HG03558 (cell line): ENCODE results near the gene FAM171A1.

ENCODE experiments used
- ATAC-seq: cut with Tn5 transposase; IDR thresholded peaks from one replicate; pipeline ENCODE4 v1.9.1; 2021; ENCODE audit warnings: moderate number of reproducible peaks; ENCODE audit not compliant: unreplicated experiment; ENCODE audit errors: extremely low read depth

The FAM171A1 gene

DNA sequence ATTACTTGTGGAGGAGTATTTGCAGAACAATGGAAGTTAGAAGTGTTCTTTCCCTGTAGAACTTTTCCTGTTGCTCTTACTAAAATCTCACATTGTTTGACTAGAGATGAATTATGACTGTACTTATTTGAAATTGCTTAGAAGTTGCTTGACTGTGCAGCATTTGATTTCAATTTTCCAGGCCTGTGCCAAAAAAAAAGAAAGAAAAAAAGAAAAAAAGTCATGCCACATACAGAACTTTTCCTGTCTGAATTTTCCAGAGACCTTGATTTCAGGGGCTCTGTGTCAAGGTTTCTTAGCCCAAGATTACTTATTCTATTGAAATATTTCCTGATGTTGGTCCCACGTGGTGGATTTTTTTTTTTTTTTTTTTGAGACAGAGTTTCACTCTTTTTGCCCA, 3.5 kb upstream of the FAM171A1 start:
- ATAC-seq = no peak

DNA sequence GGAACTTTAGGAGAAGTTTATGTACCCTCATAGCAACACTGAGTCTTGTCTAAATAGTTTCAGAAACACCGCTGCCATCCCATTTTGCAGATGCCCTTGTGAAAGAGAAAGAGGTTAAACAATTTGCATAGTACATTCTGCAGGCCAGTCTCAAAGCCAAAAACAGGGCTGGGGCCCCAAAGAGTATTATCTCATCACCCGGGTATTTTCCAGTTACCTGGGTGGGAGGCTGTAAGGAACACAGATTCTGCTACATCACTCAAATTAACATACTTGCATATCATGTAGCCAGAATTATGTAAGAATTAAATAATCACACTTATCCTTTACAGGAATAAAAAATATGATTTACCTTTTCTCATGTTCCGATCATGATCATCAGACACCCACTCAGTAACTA, 3.1 kb upstream of the FAM171A1 start:
- ATAC-seq = no peak

DNA sequence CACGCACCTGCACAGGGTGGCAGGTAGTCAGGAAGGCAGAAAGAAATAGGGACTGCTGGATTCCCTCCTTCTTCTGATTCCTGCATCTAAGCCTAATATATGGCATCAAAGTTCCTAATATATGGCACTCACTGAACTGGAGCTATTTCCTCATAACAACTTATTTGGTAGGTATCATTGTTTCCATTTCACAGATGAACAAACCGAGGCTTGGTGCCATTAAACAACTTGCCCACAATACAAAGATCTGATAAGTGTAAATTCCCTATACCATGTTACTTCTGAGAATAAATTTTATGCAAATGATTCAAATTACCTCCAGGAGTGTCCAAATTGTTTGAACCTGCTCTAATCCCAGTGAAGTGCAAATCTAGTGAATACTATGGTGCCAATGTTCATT, 2.1 kb upstream of the FAM171A1 start:
- no peak for ATAC-seq

DNA sequence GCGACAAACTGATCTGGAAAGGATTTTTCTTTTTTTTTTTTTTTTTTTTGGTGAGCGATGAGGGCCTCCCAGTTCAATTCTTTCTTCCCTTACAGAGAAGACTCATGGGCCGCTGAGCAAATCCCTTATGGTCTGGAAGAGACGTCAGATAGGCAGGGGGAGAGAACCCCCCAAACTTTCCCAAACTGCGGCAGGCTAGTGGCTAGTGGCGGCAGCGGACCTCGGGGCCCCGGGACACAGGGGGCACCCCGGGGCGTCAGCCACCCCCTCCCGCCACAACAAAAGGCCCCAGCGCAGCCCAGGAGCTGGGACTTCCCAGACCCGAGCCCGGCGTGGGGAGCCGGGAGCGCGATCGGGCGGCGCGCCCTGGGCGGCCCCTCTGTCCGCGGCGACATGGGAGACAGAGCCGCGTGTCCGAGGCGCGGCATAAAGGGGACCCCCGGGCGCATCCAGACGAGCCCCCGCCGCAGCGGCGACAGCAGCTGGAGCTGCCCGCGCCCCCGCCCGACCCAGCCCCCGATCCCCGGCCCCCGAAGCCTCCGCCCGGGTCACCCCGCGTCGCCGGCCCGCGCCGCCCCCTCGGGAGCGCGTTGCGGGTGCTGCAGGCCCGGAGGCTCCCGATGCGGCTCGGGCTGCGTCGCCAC, 755 bp downstream of the FAM171A1 start:
- ATAC-seq = no peak

DNA sequence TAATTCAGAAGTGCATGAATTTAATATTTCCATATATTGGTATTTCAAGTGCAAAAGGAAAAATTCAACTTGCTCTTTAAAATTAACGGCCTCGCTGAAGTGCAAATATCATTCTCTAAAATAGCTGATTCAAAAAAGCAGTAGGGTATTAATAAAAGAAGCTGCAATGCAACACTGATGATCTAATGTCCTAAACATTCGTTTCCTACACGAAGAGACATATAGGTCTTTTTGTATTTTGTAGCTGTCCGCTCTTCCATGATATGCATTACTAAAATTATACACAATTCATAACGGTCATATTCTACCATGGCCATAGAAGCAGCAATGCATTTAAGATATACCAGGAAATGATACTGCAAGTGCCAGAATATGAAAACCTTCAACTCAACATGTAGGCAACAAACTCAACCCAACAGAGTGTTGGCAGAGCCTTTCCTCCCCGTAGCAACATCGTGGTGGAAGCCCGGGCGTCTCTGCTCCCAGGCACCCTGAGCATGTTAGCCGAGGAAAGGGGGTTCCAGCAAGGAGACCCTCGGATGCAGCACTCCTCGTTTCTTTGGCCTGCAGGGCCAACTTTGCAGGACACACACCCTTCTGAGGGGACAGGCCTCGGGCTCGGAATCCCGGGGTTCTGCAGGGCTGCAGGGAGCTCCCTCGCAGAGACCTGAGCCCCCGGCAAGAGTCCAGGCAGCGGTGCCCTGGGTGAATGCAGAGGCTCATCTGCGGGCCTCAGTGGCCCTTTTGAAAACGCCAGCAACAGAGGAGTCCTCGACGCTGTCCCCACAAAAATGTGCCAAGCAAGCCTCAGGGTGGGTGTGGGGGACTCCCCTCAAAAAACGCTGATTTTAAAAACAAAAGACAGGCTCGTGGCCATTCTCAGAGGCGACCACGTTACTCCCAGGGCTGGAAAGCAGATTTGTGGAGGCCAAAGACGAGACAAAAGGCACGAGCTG, 1.6 kb downstream of the FAM171A1 start:
- ATAC-seq = no peak

DNA sequence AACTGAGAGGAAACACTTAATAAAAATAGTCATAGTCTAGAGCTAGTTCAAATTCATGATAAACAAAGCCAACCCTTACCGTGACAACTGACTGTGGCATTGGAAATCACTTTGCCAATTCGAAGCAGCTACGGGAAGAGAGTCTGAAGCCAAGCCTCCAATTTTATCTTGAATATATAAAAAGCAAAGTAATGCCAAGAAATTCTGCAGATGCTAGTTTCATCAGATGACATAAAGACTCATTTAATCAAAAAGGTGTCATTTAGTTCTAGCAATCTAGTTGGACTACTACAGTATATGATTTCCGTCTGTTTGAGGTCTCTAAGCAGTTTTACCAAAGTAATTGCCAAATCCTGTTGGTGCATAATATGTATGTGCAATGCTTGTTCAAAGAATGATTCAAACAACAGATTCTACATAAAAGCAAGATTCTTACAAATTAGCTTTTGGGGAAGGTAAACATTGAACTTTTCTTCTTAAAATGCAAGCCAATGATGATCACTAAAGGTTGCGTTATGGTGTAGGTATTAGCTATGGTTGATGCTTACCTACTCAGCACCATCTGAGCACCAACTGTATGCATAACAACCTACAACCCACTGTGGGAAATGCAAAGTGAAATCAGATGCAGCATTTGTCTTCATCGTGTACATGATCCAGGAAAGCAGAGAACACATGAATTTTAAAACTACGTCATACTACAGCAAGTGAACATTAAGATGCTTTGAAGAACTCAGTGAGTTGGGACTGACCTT, 2.8 kb downstream of the FAM171A1 start:
- no peak for ATAC-seq

DNA sequence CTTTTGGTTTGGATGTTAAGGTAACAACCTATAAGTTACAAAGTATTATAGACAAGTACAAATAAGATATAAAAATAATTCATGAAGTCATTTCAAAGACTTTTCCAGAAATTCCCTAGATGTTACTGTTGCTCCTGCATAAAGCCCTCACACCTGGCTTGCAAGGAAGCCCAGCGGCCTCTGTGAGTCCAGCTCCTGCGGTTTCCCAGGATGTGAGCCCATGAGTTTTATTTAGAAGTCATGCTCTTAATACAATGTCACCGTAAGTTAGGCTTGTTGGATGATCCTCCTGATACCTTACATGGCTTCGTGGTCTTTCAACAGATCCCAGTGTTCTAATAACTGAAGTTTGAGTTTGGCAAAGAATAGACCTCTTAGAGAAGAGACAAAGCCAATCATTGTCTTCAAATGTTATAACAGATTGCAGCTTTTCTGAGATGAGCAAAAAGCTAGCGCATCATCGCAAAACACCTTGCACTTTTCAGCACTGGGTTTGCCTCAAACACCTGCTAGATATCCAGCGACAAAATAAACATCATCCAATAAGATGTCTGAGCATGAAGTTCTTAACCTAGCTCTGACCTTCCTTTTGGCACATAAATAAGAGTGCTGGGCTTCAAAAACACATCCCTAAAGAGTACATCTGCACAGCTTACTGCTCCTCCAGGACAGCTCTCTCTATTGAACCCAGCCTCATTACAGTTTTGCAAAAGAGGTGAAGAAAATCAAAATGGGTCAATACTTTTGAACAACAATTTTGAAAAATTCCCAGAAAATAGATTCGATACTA, 3.6 kb downstream of the FAM171A1 start:
- ATAC-seq = no peak

DNA sequence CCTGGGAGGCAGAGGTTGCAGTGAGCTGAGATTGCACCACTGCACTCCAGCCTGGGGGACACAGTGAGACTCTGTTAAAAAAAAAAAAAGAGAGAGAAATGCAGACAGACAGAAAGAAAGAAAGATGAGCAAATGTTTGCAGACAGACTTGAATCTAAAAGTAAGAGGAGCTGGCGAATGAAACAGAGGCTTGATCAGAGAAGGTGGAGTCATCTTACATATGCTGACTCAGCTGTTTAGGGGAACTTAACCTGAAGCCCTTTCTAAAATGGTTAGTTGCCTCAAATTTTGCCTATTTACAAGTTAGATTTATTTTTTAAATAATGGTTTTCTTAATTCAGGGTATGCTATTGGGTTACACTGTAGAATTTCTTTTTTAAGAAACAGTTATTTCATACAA, 5.4 kb downstream of the FAM171A1 start:
- ATAC-seq = no peak

DNA sequence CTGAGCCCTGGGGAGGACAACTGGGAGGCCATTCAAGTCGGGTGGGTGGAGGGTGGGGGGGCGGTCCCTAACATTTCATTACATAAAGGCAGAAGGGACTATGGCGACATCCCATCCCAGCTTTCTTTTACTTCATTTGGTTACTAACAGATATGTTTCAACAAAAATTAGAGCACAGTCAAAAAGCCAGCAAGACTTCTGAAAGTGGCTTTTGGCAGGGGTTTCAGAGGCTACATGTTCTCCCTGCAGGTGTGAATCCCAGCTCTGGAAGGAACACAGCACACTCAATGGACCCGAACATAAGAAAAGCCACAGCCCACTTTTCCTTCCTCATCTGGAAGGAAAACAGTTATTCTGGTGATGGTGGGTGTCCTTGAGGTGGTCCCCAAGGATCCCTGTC, 7.1 kb downstream of the FAM171A1 start:
- ATAC-seq = no peak

DNA sequence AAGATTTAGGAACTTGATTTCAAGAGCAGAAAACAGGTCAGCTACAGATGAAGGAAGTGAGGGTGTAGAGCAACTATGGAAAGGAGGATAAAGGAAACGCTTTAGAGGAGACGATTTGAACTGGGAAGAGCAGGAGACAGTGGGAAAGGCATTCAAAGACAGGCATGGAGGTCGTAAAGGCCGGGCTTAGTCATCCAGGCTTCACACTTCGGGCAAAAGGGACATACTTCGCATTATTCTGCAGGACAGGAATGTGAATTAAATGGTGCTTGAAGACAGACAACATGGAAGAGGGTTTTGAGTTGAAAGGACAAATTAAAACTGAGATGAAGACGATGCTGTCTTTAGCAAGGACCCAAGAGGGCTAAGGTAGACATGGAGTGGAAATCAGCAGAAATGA, 8.1 kb downstream of the FAM171A1 start:
- ATAC-seq = no peak

DNA sequence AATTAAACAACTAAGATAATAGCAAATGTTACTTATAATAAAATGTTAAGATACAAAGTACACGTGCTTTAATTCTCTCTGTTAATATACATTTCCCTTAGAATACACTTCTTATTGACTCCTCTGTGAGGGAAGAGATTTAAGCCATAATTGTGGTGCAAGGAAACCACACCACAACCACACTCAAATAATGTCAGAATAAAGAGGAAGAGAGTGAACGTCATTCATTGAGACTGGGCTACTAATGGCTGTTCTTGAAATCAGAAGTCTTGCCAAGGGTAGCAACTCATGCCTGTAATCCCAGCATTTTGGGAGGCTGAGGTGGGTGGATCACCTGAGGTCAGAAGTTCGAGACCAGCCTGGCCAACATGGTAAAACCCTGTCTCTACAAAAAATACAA, 10.0 kb downstream of the FAM171A1 start:
- ATAC-seq = no peak

DNA sequence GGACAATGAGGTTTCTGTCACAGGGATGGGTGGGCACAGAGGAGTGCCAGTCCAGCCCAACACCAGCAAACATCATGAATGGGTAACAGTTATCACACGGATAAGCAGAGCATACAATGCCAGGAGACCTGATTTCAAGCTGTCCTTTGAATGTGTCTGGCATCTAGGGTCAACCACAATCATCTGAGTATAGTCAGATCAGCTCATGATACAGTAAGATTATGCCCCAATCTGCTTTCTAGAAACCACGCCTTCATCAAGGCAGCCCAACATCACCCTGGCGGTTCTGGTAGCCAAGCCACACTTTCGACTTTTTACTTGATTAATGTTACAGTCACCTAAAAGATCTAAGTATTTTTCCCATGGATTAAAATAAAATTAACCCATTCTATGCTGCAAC, 10.5 kb downstream of the FAM171A1 start:
- ATAC-seq = no peak

DNA sequence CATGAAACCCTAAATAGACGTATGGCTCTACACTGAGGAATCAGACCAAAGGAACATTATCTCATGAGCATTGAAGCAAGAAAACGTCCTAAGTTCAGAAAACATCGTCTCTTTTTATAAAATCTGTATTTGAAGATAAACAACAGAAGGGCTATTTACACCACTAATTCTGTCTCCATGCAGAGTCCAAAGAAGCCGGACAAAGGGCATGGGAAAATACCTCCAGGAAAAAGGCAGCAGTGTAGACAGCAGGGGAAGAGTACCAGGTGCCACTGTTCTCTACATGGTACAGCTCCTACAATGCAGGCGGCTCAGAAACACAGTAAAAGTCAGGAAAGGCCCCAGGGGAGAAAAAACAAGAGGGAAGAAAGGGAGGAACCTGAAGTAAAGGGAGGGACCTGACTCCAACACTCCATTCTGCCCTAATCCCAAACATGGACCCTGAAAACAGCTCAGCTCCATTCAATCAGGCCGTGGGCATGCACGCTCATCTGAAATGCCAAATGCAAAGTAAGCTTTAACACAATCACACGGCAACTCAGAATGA, 17.5 kb downstream of the FAM171A1 start:
- no peak for ATAC-seq

DNA sequence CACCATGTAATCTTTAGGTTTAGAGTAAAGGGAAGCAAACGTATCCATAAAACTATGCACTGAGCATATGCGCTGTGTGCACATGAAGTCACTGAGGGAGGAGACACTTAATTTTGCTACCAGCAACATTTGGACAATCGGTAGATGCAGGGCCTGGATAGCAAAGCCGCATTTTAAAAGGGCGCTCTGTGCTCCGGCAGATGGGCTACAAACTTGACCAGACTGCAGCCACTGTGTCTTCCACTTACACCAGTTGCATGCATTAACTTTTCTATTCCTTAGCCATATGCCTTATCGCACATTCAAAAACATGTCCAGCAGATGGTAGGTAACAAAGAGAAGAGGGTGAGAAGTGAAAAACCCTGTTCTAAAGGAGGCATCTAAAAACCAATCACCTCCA, 18.3 kb downstream of the FAM171A1 start:
- no peak for ATAC-seq

DNA sequence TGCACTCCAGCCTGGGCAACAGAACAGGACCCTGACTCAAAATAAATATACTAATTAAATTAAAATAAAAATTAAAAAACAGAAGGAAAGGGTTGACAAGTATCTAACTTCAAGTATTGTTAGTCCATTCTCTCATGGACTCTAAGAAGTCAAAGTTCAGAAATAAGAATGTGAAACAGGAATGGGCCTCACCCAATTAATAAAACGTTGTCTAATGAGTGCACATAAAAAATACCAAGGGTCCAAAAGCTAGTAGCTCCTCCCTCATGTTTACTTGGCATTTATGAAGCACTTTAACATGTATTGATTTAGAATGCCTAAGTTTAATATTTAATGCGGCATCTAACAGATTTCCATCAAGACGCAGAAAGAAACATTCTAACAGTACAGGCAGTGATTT, 18.9 kb downstream of the FAM171A1 start:
- no peak for ATAC-seq

DNA sequence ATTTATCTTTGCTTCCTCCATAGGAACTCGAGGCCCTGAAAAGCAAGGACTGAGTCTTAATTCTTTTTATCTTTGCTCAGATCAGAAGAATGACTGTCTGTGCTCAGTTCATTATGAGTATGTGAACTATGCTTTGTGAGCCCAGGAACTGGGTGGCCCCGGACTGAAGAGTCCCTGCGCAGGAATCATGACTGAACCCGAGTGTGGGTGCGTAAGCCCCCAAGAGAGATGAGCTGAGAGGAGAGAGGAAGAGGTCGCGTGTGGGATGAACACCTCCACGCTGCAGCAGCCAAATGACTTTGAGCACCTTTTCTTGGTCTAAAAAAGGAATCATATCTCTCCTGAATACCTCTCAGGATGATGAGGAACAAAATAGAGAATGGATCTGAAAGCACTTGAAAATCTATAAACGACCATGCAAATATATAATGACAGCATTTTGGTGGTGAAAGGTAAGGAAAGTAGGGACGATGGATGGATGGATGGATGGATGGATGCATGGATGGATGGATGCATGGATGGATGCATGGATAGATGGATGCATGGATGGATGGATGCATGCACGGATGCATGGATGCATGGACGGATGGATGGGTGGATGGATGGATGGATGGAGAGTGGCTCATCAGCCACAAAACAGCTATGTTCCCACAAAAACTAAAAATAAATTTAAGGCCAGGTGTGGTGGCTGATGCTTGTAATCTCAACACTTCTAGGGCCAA, 19.8 kb downstream of the FAM171A1 start:
- no peak for ATAC-seq

DNA sequence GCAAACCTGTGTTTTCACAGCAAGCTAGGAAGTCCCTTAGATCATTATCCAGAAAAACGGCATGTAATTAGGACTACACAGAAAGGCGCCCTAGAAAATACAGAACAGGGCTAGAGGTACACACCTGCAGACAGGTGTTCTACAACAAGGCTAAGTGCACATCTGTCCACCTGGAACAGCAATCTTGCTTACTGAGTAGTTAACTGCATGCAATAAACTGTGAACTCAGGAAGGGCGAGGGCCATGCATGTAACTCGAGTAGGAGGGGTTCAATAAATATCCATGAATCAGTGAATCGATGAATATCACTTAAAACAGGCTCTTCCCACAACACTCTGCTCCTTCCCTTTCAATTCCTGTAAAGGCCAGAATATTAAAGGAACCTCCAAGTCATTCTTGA, 22.0 kb downstream of the FAM171A1 start:
- no peak for ATAC-seq

DNA sequence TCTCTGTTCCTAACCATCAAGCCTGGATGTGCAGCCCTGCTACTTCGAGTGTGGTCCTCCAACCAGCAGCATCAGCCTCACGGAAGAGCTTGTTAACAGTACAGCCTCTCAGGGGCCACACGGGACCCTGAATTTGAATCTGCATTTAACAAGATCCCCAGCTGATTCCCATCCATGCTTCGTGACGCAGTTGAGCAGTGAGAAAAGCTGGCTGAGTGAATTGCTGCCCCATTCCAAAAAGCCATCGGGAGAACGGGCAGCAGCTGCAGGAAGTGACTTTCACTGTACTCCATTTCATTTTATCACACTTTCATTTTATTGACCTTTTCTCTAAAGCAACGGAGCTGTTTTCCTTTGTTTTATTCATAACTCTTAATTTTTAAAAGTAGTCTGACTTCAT, 22.5 kb downstream of the FAM171A1 start:
- ATAC-seq = no peak

DNA sequence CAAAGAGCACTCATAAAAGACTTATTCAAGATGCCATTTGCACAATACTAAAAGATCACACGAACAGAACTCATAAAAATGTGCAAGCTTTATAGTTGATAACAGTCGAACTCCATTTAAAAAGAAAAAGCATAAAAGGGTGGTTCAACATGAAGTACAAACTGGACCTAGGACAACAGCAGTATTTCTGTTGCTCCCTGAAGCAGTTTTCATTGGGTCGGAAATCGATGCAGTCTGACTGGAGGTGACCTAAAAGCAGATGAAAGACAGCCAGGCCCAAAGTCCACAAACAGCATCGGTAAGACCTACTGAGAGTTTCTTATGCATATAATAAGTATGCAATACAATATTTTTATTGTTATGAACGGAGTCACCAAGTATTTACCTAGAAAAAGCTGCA, 23.9 kb downstream of the FAM171A1 start:
- no peak for ATAC-seq
